HG03108 (cell line): ENCODE results near the gene PCDHB11.
"Not testable (repeated sequence)": the region's sequence is repeated elsewhere in the genome, so short reads cannot be mapped to it uniquely, and the experiment has no call there.

Experiments
- ATAC-seq: cut with Tn5 transposase; IDR thresholded peaks from one replicate; pipeline ENCODE4 v1.9.1; 2021; ENCODE audit warnings: moderate library complexity; ENCODE audit not compliant: unreplicated experiment

PCDHB11 gene

GRCh38 chr5:141186897-141187512 is 12.4 kb upstream of the PCDHB11 start, which contains the start of gene PCDHB9:
TSS of gene PCDHB9 (plus strand) at chr5:141187161. CDS start at chr5:141187319, 158 bp downstream.
- ATAC-seq, result no peak

GRCh38 chr5:141188682-141189081 is 10.7 kb upstream of the PCDHB11 start:
- ATAC-seq, result not testable (repeated sequence)

GRCh38 chr5:141189131-141189530 is 10.3 kb upstream of the PCDHB11 start:
- ATAC-seq, result not testable (repeated sequence)

- no peak for ATAC-seq
These were observed 7.2 kb upstream of the PCDHB11 start, which contains the start of gene PCDHB10 for GRCh38 chr5:141192110-141192725. TSS of gene PCDHB10 (plus strand) at chr5:141192353. CDS start at chr5:141192553, 200 bp downstream.

GRCh38 chr5:141194332-141194731 is 5.1 kb upstream of the PCDHB11 start:
- not testable (repeated sequence) for ATAC-seq

- ATAC-seq, result no peak
These were observed 3.1 kb upstream of the PCDHB11 start for GRCh38 chr5:141196363-141196762.

GRCh38 chr5:141201126-141201525 is 1.7 kb downstream of the PCDHB11 start:
- not testable (repeated sequence) for ATAC-seq

- not testable (repeated sequence) for ATAC-seq
These were observed 2.2 kb downstream of the PCDHB11 start for GRCh38 chr5:141201646-141202045.

GRCh38 chr5:141208478-141208877 is 9.1 kb downstream of the PCDHB11 start, which contains the start of gene PCDHB12:
TSS of gene PCDHB12 (plus strand) at chr5:141208719. CDS start at chr5:141208908, 189 bp downstream.
- ATAC-seq, result no peak

GRCh38 chr5:141210281-141210680 is 10.9 kb downstream of the PCDHB11 start:
- not testable (repeated sequence) for ATAC-seq

GRCh38 chr5:141210849-141211248 is 11.4 kb downstream of the PCDHB11 start:
- ATAC-seq, result not testable (repeated sequence)

GRCh38 chr5:141213656-141214339 is 14.4 kb downstream of the PCDHB11 start, which contains the start of gene PCDHB13:
TSS of gene PCDHB13 (plus strand) at chr5:141213919. CDS start at chr5:141214124, 205 bp downstream.
- ATAC-seq, result not testable (repeated sequence)

- ATAC-seq, result not testable (repeated sequence)
These were observed 15.2 kb downstream of the PCDHB11 start for GRCh38 chr5:141214583-141214982.

GRCh38 chr5:141215504-141215903 is 16.1 kb downstream of the PCDHB11 start:
- not testable (repeated sequence) for ATAC-seq

GRCh38 chr5:141216035-141216434 is 16.6 kb downstream of the PCDHB11 start:
- not testable (repeated sequence) for ATAC-seq

- ATAC-seq, result no peak
These were observed 23.8 kb downstream of the PCDHB11 start, which contains the start of gene PCDHB14 for GRCh38 chr5:141223112-141223783. TSS of gene PCDHB14 (plus strand) at chr5:141223343. CDS start at chr5:141223506, 163 bp downstream.

GRCh38 chr5:141224844-141225243 is 25.4 kb downstream of the PCDHB11 start:
- ATAC-seq, result not testable (repeated sequence)

- not testable (repeated sequence) for ATAC-seq
These were observed 26.0 kb downstream of the PCDHB11 start for GRCh38 chr5:141225421-141225820.

GRCh38 chr5:141234109-141234667 is 34.8 kb downstream of the PCDHB11 start:
- ATAC-seq, result no peak

GRCh38 chr5:141235922-141236321 is 36.5 kb downstream of the PCDHB11 start:
- not testable (repeated sequence) for ATAC-seq
